ENCODE results near the gene OR4C46. TPM values are rescaled to one million over a fixed set of nuclear protein-coding genes. Genes with fewer than 3 reads are reported as not detected.

OR4C46 gene
- total RNA-seq: not detected in 2 replicates

DNA sequence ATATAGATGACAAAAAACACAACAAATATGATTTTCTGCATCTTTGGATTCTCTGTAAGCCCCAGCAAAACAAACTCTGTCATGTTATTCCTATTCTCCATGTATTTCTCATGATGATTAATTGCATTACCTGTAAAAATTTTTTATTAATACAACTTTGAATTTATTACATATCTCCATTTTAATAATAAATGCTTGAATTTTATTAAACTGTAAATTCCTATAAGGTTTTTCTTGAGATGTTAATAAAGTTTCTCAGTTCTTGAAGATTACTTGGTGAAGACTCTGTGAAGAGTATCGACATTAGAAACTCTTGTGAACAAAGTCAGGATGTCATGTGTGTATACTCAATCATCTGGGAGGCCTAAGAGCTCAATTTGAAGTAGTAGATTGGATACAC is at the start of gene OR4C46:
Gene OR4C46, minus strand, starts transcription at position 101 of the 400 bp plus-strand sequence. Its CDS starts 0 bp downstream, at position 101.

Other genes with a start within 250 kb of the OR4C46 start
- not detected in 2 replicates for gene OR4A5, start 102.8 kb upstream of the OR4C46 start, total RNA-seq